Bone marrow (tissue), 2 donors: ENCODE data around the gene VCL.
A peak's percentile ranks its signal among the peaks of the same experiment; 100 is the strongest.

Experiments
- DNase-seq, 2 donors: peaks; one replicate each; lab custom pipeline; 2025; lab: John Stamatoyannopoulos, UW

VCL gene

GRCh38 chr10:74077416-74077815, 79.5 kb downstream of the VCL start:
- DNase-seq = no peak

GRCh38 chr10:74078037-74078436, 80.1 kb downstream of the VCL start:
- DNase-seq = peak in 1 of 2 donors; percentile 85

GRCh38 chr10:74079028-74079935, 81.4 kb downstream of the VCL start:
- DNase-seq = no peak

DNA sequence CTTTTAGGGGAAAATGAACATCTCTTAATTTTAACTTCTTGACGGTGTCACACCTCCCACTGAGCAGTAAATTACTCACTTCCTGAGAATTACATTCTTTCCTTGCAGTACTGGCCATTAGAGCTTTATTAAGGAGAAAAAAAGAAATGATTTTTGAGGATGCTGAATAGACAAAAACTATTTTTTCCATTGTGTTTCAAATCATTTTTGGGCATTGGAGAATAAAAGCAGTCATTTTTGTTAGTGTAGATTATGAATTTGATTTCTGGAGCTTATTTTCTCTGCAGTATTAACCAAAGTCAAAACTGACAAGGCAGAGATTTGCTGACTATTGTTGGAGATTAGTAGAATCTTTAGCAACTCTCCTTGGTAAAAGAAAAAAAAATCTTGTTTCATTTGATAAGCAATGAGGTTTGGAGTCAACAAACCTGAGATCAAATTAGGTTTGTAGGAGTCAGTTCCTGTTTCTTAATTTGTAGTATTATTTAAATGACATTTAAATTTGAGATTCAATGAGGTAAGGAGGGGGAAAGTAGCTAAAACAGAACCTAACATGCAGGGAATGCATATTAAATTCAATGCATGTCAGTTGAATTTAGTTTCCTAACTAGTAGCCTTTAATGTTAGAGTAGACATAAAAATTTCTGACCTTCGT, 82.1 kb downstream of the VCL start:
- DNase-seq = no peak

DNA sequence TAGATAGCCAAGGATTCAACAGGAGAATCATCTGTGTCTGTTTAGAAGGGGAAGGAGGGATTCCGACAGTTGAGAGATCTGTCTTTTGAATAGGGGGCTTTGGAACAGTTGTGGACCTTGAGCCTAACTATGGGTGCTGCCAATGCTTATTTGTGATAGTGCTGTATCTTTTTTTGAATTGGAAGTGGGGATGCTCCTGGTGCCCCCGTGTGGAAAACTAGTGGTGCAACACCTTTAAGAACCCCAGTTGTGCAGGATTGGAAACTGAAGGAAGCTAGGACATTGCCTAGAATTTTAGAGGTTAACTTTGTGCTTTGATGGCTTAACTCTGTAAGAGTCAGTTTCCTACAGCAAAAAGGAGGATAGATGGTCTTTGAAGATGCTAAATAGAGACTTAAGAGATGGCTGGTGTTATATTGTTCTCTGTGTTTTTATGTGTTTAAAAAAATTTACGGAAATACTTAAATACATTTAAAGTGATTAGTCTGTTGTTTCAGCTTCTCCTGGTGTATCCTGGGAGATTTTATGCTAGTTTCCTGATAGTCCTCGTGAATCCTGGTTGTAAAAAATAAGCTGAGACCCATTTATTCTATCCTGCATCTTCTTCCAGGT, 83.4 kb downstream of the VCL start:
- peak in 1 of 2 donors; percentile 35 for DNase-seq

GRCh38 chr10:74081941-74082718, 84.2 kb downstream of the VCL start:
- no peak for DNase-seq

- no peak for DNase-seq
These were observed 85.4 kb downstream of the VCL start for GRCh38 chr10:74083304-74083703.

DNA sequence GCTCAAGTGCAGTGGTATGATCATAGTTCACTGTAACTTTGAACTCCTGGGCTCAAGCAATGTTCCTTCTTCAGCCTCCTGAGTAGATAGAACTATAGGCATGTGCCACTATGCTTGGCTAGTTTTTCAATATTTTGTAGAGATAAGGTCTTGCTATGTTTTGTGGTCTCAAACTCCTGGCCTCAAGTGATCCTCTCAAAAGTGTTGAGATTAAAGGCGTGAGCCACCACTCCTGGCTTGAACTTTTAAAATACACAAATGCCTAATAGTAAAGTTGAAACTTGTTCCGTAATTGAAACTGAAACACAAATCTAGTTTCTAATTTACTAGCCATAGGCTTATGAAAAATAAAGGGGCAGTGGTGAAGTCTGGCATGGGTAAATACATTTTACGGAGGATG, 87.0 kb downstream of the VCL start:
- no peak for DNase-seq

DNA sequence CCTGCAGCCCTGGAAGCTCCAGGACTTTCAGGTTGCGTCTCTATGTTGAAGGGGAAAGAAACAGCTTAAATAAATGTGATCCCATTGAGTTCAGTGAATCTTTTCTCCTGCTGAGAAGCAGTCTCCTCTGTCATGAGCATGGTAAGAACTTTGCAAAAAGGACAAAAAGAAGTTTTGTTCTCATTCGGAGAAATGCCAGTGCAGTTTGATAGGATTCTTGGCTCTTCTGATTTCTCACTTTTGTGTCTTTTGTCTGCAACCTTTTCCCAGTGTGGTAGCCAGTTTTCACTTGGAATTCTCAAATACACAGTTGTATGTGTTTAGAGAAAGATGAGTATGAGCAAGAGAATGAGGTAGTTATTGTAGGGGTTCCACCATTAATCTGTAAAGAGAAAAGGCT, 88.4 kb downstream of the VCL start:
- no peak for DNase-seq

GRCh38 chr10:74088722-74089121, 90.8 kb downstream of the VCL start:
- no peak for DNase-seq

GRCh38 chr10:74092372-74092771, 94.5 kb downstream of the VCL start:
- no peak for DNase-seq

GRCh38 chr10:74093530-74094164, 95.7 kb downstream of the VCL start:
- DNase-seq = no peak

- DNase-seq = no peak
These were observed 96.3 kb downstream of the VCL start for GRCh38 chr10:74094231-74094630.

GRCh38 chr10:74096777-74097176, 98.9 kb downstream of the VCL start:
- DNase-seq = no peak

- DNase-seq = no peak
These were observed 99.9 kb downstream of the VCL start for GRCh38 chr10:74097776-74098175.

DNA sequence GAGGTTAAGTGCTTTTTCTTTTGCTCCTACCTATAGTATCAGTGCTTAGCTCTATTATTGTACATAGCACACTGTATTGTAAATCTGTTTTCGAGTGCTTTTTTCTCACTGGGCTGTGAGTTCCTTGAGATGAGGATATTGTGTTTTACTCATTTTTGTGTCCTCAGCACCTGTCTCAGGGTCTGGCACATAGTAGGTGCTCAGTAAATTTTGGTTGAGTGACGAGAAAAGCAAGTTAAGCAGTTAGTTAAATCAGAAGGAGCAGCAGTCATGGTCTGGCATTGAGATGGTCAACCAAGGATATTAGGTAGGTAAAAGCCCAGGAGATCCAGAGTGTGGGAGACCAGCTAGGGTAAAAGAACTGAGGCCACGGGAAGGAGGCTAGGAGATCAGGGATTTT, 101.5 kb downstream of the VCL start:
- no peak for DNase-seq

DNA sequence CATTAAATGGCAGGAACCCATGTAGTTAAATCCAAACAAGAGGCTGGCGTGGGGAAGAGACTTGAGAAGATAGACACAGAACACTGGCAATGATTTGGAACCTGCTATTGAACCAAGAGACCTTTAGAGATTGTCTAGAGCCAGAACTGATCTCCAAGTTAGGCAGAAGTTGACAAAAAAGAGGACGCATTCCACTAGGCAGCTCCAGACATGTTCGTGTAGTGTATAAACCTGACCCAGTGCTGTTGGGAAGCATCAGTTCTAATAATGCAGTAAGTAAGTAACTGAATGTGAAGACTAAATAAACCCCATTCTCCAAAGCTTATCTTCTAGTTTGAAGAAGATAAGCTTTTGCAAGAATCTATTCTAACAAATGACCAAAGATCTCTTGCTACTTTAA, 101.9 kb downstream of the VCL start:
- DNase-seq = no peak

DNA sequence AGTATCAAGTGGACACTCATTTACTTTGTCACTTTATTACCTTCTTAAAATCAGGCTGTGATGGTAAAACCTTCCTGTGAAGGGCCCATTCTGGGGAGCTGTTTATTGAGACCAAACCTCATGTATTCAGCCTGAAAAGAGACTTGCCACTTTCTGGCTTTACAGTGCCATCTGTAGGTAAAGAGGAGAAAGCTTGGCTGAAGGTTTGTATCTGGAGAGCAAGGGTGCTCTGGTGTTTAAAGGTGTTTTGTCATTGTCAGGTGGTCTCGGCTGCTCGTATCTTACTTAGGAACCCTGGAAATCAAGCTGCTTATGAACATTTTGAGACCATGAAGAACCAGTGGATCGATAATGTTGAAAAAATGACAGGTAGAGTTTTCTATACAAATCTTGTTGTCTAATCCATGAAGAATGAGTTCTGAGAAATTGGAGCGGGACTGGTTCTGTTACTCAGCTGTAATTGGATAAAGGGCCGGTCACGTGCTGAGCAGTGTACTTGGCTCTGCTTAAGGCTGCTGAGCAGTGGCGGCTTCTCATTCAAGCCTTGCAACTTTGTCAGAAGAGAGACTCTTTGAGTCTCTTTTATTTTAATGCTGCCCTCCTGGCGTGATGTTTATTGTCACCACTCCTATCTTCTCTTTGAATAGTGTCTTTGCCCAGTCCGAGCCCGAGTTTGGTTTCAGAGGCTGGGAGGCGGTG, 105.8 kb downstream of the VCL start:
- no peak for DNase-seq

GRCh38 chr10:74104480-74104879, 106.6 kb downstream of the VCL start:
- DNase-seq = no peak

DNA sequence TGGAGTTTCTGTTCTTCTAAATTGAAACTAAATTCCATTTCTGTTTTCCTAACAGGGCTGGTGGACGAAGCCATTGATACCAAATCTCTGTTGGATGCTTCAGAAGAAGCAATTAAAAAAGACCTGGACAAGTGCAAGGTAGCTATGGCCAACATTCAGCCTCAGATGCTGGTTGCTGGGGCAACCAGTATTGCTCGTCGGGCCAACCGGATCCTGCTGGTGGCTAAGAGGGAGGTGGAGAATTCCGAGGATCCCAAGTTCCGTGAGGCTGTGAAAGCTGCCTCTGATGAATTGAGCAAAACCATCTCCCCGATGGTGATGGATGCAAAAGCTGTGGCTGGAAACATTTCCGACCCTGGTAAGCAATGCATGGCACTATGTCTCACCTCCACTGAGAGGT, 107.1 kb downstream of the VCL start:
- no peak for DNase-seq

GRCh38 chr10:74107391-74107790, 109.5 kb downstream of the VCL start:
- no peak for DNase-seq
